Measurements from ENCODE around the gene HLA-DMB. TPM values are rescaled to one million over a fixed set of nuclear protein-coding genes. Genes with fewer than 3 reads are reported as not detected.

HLA-DMB gene
- total RNA-seq, 1 experiment from 2014 or later = 3.3 TPM

DNA sequence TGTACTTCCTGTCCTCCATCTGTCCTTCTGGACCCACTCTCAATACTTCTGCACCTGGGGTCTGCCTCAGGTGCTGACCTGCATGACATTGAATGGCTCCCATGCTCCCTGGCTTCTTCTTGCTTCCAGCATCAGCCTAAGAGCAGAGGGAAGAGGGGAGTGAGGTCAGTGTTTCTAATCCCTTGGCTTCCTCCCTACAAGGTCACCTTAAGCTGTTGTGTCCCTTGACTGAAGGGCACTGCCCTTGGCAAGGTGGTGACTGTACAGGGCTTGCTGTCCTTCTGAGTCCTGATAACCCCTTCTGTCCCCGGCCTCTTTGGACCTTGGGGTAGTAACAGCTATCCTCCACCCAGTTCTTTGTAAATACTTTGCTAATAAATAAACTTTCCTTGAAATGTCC, 9.6 kb downstream of the HLA-DMB start:
- Histone ChIP-seq H3K4me3 (replicated peaks in 1 of 2; ENCODE audit: low read depth in 1 of 2, low read length in 2 of 2) (no peak overlapping the region), H4K20me1 (ENCODE audit: insufficient read depth) (no peaks in the 10 kb centered on the region), H3K79me2 (ENCODE audit: insufficient read depth, low read length) (no peaks in the 10 kb centered on the region), H3K36me3 (ENCODE audit: control insufficient read depth in 1 of 2, insufficient read depth in 2 of 2, low read length in 2 of 2) (no peaks in the 10 kb centered on the region), H2AFZ (ENCODE audit: low read depth, low read length, poor library complexity, severe bottlenecking) (no peak overlapping the region), H3K9me3 (ENCODE audit: control insufficient read depth in 1 of 2, insufficient read depth in 1 of 2, low read depth in 1 of 2, low read length in 2 of 2) (no peaks in the 10 kb centered on the region), H3K27ac (ENCODE audit: low read depth, low read length) (no peak overlapping the region), H3K4me2 (ENCODE audit: low read length) (no peak overlapping the region), H3K9ac (ENCODE audit: low read length) (no peak overlapping the region), H3K9me2 (ENCODE audit: insufficient read depth) (no peaks in the 10 kb centered on the region), H3K4me1 (ENCODE audit: control insufficient read depth in 1 of 2, insufficient read depth in 2 of 2, low read length in 2 of 2) (no peaks in the 10 kb centered on the region; a peak in 1 of 4 replicates), H3K27me3 (ENCODE audit: insufficient read depth, low read length) (no peaks in the 10 kb centered on the region)
- no TSS peak for BruUV-seq (replicated peaks)
- ChIA-PET POLR2A (no interaction called here), CTCF (interaction anchor here (1.4 to 1.5 kb wide), 2 partner anchors 41 to 53 kb away, joined by 3 to 6 read pairs; no protein-coding TSS in a partner anchor), RAD21 (ENCODE audit: low non-redundant PET in 1 of 2, low total read pairs in 2 of 2, uncharacterized antibody in 2 of 2, unreplicated experiment in 2 of 2) (no interaction called here)
- ATAC-seq (no peak), DNase-seq (ENCODE audit: low read depth, low spot score) (no peak)
- no peak for TF ChIP-seq RAD21 (IDR thresholded peaks at IDR 0.05; ENCODE audit: low read depth)
- TF ChIP-seq, protein P1, sequence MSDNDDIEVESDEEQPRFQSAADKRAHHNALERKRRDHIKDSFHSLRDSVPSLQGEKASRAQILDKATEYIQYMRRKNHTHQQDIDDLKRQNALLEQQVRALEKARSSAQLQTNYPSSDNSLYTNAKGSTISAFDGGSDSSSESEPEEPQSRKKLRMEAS (IDR thresholded peaks at IDR 0.05) = no peak
- no peak for TF ChIP-seq POLR2AphosphoS5 (IDR thresholded peaks at IDR 0.05; ENCODE audit: low read depth, low read length)
- no peak for TF ChIP-seq SRF (IDR thresholded peaks at IDR 0.05; ENCODE audit: low read depth)
- TF ChIP-seq YY1 (IDR thresholded peaks at IDR 0.05; ENCODE audit: extremely low read depth, insufficient replicate concordance, low read depth, low read length) = no peak
- TF ChIP-seq ELF1 (IDR thresholded peaks at IDR 0.05; ENCODE audit: borderline replicate concordance, low read depth) = no peak
- TF ChIP-seq SP1 (IDR thresholded peaks at IDR 0.05; ENCODE audit: low read depth) = no peak
- no peak for TF ChIP-seq ZNF274 (IDR thresholded peaks at IDR 0.05; ENCODE audit: low read depth, low read length)
- TF ChIP-seq, protein P2, sequence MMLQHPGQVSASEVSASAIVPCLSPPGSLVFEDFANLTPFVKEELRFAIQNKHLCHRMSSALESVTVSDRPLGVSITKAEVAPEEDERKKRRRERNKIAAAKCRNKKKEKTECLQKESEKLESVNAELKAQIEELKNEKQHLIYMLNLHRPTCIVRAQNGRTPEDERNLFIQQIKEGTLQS (IDR thresholded peaks at IDR 0.05) = no peak
- no peak for TF ChIP-seq ZFX (IDR thresholded peaks at IDR 0.05)
- no peak for TF ChIP-seq FOSL1 (IDR thresholded peaks at IDR 0.05; ENCODE audit: low read depth)
- no peak for TF ChIP-seq CBX3 (IDR thresholded peaks at IDR 0.05; ENCODE audit: low read depth)
- no peak for TF ChIP-seq SIN3A (IDR thresholded peaks at IDR 0.05; ENCODE audit: low read depth)
- no peak for TF ChIP-seq JUND (IDR thresholded peaks at IDR 0.05)
- TF ChIP-seq TCF7L2 (IDR thresholded peaks at IDR 0.05; ENCODE audit: borderline replicate concordance, extremely low read depth, insufficient read depth, insufficient read length) = no peak
- no peak for TF ChIP-seq CEBPB (IDR thresholded peaks at IDR 0.05; ENCODE audit: low read depth)
- TF ChIP-seq, protein P3, sequence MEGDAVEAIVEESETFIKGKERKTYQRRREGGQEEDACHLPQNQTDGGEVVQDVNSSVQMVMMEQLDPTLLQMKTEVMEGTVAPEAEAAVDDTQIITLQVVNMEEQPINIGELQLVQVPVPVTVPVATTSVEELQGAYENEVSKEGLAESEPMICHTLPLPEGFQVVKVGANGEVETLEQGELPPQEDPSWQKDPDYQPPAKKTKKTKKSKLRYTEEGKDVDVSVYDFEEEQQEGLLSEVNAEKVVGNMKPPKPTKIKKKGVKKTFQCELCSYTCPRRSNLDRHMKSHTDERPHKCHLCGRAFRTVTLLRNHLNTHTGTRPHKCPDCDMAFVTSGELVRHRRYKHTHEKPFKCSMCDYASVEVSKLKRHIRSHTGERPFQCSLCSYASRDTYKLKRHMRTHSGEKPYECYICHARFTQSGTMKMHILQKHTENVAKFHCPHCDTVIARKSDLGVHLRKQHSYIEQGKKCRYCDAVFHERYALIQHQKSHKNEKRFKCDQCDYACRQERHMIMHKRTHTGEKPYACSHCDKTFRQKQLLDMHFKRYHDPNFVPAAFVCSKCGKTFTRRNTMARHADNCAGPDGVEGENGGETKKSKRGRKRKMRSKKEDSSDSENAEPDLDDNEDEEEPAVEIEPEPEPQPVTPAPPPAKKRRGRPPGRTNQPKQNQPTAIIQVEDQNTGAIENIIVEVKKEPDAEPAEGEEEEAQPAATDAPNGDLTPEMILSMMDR (IDR thresholded peaks at IDR 0.05 in 2 of 3, conservative IDR thresholded peaks at IDR 0.05 in 1 of 3; ENCODE audit: borderline replicate concordance in 1 of 3, insufficient read depth in 1 of 3, low read depth in 2 of 3, low read length in 2 of 3) = no peak
- TF ChIP-seq POLR2A (IDR thresholded peaks at IDR 0.05; ENCODE audit: borderline replicate concordance, extremely low read depth, insufficient read depth, insufficient read length) = no peak
- no peak for TF ChIP-seq EZH2phosphoT487 (IDR thresholded peaks at IDR 0.05; ENCODE audit: borderline replicate concordance)
- TF ChIP-seq, protein P4, sequence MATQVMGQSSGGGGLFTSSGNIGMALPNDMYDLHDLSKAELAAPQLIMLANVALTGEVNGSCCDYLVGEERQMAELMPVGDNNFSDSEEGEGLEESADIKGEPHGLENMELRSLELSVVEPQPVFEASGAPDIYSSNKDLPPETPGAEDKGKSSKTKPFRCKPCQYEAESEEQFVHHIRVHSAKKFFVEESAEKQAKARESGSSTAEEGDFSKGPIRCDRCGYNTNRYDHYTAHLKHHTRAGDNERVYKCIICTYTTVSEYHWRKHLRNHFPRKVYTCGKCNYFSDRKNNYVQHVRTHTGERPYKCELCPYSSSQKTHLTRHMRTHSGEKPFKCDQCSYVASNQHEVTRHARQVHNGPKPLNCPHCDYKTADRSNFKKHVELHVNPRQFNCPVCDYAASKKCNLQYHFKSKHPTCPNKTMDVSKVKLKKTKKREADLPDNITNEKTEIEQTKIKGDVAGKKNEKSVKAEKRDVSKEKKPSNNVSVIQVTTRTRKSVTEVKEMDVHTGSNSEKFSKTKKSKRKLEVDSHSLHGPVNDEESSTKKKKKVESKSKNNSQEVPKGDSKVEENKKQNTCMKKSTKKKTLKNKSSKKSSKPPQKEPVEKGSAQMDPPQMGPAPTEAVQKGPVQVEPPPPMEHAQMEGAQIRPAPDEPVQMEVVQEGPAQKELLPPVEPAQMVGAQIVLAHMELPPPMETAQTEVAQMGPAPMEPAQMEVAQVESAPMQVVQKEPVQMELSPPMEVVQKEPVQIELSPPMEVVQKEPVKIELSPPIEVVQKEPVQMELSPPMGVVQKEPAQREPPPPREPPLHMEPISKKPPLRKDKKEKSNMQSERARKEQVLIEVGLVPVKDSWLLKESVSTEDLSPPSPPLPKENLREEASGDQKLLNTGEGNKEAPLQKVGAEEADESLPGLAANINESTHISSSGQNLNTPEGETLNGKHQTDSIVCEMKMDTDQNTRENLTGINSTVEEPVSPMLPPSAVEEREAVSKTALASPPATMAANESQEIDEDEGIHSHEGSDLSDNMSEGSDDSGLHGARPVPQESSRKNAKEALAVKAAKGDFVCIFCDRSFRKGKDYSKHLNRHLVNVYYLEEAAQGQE (IDR thresholded peaks at IDR 0.05; ENCODE audit: low read depth) = no peak
- intact Hi-C loops (cut with micrococcal nuclease) = loop anchor here (5.0 kb wide), 1 partner anchor 44 kb away; no protein-coding TSS in a partner anchor
